HAP-1 (cell line): ENCODE results near the gene WWOX.

ENCODE experiments used
- DNase-seq, 2 experiments: peaks; one replicate each; pipeline ENCODE4 v3.0.0-alpha.2; 2016 to 2020; ENCODE audit warnings: low spot score in 2 of 2
- H3K27me3 ChIP-seq: fragments of 250-450 bp; sonication (Bioruptor Pico); 2 replicates; pipeline ENCODE4 v1.5.1; 2020; ENCODE audit warnings: low read depth, mild to moderate bottlenecking, moderate library complexity
- H3K36me3 ChIP-seq: fragments of 250-450 bp; sonication (Bioruptor Pico); replicated peaks from 2 replicates; pipeline ENCODE4 v1.5.1; 2020; ENCODE audit warnings: mild to moderate bottlenecking
- H3K4me1 ChIP-seq: fragments of 250-450 bp; sonication (Bioruptor Pico); 2 replicates; pipeline ENCODE4 v1.5.1; 2020; ENCODE audit warnings: mild to moderate bottlenecking
- H3K4me3 ChIP-seq: fragments of 250-450 bp; sonication (Bioruptor Pico); 2 replicates; pipeline ENCODE4 v1.5.1; 2020; ENCODE audit warnings: mild to moderate bottlenecking, moderate library complexity
- H3K9me3 ChIP-seq: fragments of 250-450 bp; sonication (Bioruptor Pico); 2 replicates; pipeline ENCODE4 v1.5.1; 2020; ENCODE audit warnings: mild to moderate bottlenecking, moderate library complexity
- in situ Hi-C: fragments of 300-500 bp; cut with MboI; formaldehyde crosslinking; loops from 3 replicates; pipeline ENCODE4 v1.14.3; 2020; ENCODE audit warnings: low sequenced_read_pairs, inconsistent platforms, mixed read lengths

The WWOX gene

GRCh38 chr16:78563905-78564304 is 464.5 kb downstream of the WWOX start:
- H3K4me1 ChIP-seq, result no peaks in the 10 kb centered on the region
- in situ Hi-C loops, result no loop called here
- H3K36me3 ChIP-seq, result no peaks in the 10 kb centered on the region
- no peaks in the 10 kb centered on the region for H3K9me3 ChIP-seq
- no peak for DNase-seq
- H3K27me3 ChIP-seq, result no peaks in the 10 kb centered on the region
- H3K4me3 ChIP-seq, result no peak overlapping the region

- Histone ChIP-seq H3K4me3 (no peak overlapping the region), H3K4me1 (no peaks in the 10 kb centered on the region), H3K27me3 (no peaks in the 10 kb centered on the region), H3K9me3 (no peaks in the 10 kb centered on the region), H3K36me3 (no peaks in the 10 kb centered on the region)
- DNase-seq, result no peak
- in situ Hi-C loops, result no loop called here
These were observed 467.1 kb downstream of the WWOX start for GRCh38 chr16:78566397-78567073.

- DNase-seq, result no peak
- Histone ChIP-seq H3K9me3 (no peaks in the 10 kb centered on the region), H3K4me3 (no peak overlapping the region), H3K36me3 (no peaks in the 10 kb centered on the region), H3K4me1 (no peaks in the 10 kb centered on the region), H3K27me3 (no peaks in the 10 kb centered on the region)
- in situ Hi-C loops, result no loop called here
These were observed 471.1 kb downstream of the WWOX start for GRCh38 chr16:78570399-78571141.

DNA sequence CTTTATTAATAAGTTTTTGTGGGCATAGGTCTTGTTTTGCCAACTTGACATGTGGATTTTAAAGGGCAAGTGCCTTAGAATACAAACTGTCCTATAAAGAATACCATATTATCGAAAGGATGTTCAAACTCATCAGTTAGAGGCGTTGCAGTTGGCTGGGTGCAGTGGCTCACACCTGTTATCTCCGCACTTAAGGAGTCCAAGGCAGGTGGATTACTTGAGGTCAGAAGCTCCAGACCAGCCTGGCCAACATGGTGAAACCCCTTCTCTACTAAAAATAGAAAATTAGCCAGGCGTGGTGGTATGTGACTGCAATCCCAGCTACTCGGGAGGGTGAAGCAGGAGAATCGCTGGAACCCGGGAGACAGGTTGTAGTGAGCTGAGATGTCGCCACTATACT is 472.0 kb downstream of the WWOX start:
- DNase-seq, result no peak
- Histone ChIP-seq H3K27me3 (no peaks in the 10 kb centered on the region), H3K36me3 (no peaks in the 10 kb centered on the region), H3K4me1 (no peaks in the 10 kb centered on the region), H3K4me3 (no peak overlapping the region), H3K9me3 (no peaks in the 10 kb centered on the region)
- in situ Hi-C loops, result no loop called here

DNA sequence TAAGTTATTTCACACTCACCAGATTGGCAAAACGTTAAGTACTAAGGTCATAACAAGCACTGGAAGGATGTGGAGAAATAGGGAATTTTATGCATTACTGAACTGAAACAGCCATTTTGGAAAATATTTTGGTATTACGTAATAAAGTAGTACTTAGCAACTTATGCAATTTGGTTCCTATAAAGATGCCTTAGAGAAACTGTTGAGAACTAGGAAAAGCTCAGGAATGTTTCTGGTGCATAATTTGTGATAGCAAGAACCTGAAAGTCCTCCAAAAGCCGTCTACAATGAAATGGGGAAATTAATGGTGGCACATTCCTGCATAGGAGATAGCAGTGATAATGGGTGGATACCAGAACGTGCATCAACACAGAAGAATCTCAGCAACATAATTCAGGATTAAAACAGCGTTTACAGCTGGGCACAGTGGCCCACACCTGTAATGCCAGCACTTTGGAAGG is 472.5 kb downstream of the WWOX start:
- in situ Hi-C loops, result no loop called here
- H3K9me3 ChIP-seq, result no peaks in the 10 kb centered on the region
- DNase-seq, result no peak

GRCh38 chr16:78574571-78574970 is 475.1 kb downstream of the WWOX start:
- Histone ChIP-seq H3K9me3 (no peaks in the 10 kb centered on the region), H3K27me3 (no peaks in the 10 kb centered on the region), H3K4me1 (no peaks in the 10 kb centered on the region), H3K4me3 (no peak overlapping the region), H3K36me3 (no peaks in the 10 kb centered on the region)
- in situ Hi-C loops, result no loop called here
- no peak for DNase-seq

More for the DNA sequence above, 472.5 kb downstream of the WWOX start:
- H3K36me3 ChIP-seq, result no peaks in the 10 kb centered on the region
- H3K4me1 ChIP-seq, result no peaks in the 10 kb centered on the region
- no peaks in the 10 kb centered on the region for H3K27me3 ChIP-seq
- no peak overlapping the region for H3K4me3 ChIP-seq

DNA sequence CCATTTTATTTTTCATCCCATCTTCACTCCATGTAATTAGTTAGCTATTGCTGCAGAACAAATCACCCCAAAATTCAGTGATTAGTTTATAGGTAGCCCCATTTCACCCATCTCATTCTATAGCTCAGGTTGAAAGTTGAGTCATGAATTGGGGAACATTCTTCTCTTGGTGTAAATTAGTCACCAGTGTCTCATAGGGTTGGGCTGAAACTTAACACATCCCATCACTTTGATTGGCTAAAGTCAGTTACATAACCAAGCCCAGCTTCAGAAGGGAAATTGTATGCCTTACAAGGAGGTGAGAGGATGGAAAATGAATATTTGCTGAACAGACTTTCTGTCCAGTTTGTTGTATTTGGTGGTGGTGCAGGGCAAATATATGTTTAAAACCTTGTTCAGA is 477.5 kb downstream of the WWOX start:
- Histone ChIP-seq H3K4me1 (no peaks in the 10 kb centered on the region), H3K9me3 (no peaks in the 10 kb centered on the region), H3K4me3 (no peak overlapping the region), H3K36me3 (no peaks in the 10 kb centered on the region), H3K27me3 (no peaks in the 10 kb centered on the region)
- in situ Hi-C loops, result no loop called here
- no peak for DNase-seq

DNA sequence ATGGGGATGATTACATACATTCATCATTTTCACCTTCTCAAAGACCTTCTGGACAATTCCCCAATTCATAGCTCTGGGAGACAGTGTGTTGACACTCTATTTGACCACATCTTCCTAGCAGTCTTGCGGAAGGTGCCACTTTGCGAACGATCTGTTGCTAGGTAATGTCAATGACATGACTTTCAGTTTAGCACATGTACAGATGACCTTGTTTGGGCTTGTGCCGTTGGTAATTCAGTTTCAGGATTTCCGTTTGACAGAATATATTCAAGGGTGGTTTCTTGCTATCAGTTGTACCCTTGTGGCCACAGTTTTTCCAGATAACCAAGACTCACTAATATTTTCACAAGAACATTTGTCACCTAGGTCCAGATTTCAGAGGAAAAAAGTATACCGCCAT is 478.2 kb downstream of the WWOX start:
- H3K4me3 ChIP-seq, result no peak overlapping the region

GRCh38 chr16:78579020-78579419 is 479.6 kb downstream of the WWOX start:
- Histone ChIP-seq H3K36me3 (no peaks in the 10 kb centered on the region), H3K4me1 (no peaks in the 10 kb centered on the region), H3K4me3 (no peak overlapping the region), H3K9me3 (no peaks in the 10 kb centered on the region), H3K27me3 (no peaks in the 10 kb centered on the region)
- in situ Hi-C loops, result no loop called here
- DNase-seq, result no peak

More for the DNA sequence above, 478.2 kb downstream of the WWOX start:
- no peaks in the 10 kb centered on the region for H3K9me3 ChIP-seq
- no peaks in the 10 kb centered on the region for H3K36me3 ChIP-seq
- no peaks in the 10 kb centered on the region for H3K4me1 ChIP-seq
- in situ Hi-C loops, result no loop called here
- H3K27me3 ChIP-seq, result no peaks in the 10 kb centered on the region
- no peak for DNase-seq

DNA sequence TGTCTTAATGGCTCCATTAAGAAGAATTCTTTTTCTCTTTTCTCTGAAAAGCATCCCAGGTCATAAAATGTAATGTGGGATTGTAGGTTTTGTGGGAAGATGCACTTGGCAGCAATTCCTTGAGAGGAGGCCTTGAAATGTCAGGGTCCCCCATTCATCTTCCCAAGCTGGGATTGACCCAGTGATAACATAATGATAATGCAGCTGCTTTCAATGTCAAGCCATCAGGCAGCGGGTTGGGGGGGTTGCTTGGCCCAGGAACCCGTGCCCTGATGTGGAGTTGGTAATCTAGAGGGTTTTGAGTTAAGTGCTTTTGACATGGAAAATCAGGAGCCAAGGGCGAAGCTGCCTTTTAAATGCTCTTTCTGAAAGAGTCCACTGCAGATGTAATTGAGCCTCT is 484.0 kb downstream of the WWOX start:
- in situ Hi-C loops, result no loop called here
- H3K36me3 ChIP-seq, result no peaks in the 10 kb centered on the region
- no peak overlapping the region for H3K4me3 ChIP-seq
- DNase-seq, result no peak
- H3K4me1 ChIP-seq, result no peaks in the 10 kb centered on the region
- H3K9me3 ChIP-seq, result no peaks in the 10 kb centered on the region
- H3K27me3 ChIP-seq, result no peaks in the 10 kb centered on the region

GRCh38 chr16:78584213-78584860 is 484.9 kb downstream of the WWOX start:
- H3K4me3 ChIP-seq, result no peak overlapping the region
- no peaks in the 10 kb centered on the region for H3K9me3 ChIP-seq
- in situ Hi-C loops, result no loop called here
- no peak for DNase-seq
- no peaks in the 10 kb centered on the region for H3K4me1 ChIP-seq
- H3K36me3 ChIP-seq, result no peaks in the 10 kb centered on the region
- H3K27me3 ChIP-seq, result no peaks in the 10 kb centered on the region

- H3K4me1 ChIP-seq, result no peaks in the 10 kb centered on the region
- in situ Hi-C loops, result no loop called here
- H3K27me3 ChIP-seq, result no peaks in the 10 kb centered on the region
- no peak for DNase-seq
- no peaks in the 10 kb centered on the region for H3K9me3 ChIP-seq
- H3K4me3 ChIP-seq, result no peak overlapping the region
- H3K36me3 ChIP-seq, result no peaks in the 10 kb centered on the region
These were observed 485.5 kb downstream of the WWOX start for GRCh38 chr16:78584991-78585390.

GRCh38 chr16:78589331-78589730 is 489.9 kb downstream of the WWOX start:
- Histone ChIP-seq H3K27me3 (no peaks in the 10 kb centered on the region), H3K4me3 (no peak overlapping the region), H3K4me1 (no peaks in the 10 kb centered on the region), H3K36me3 (no peaks in the 10 kb centered on the region), H3K9me3 (no peaks in the 10 kb centered on the region)
- in situ Hi-C loops, result no loop called here
- DNase-seq, result no peak

GRCh38 chr16:78591682-78592103 is 492.2 kb downstream of the WWOX start:
- in situ Hi-C loops, result no loop called here
- Histone ChIP-seq H3K4me3 (no peak overlapping the region), H3K27me3 (no peaks in the 10 kb centered on the region), H3K4me1 (no peaks in the 10 kb centered on the region), H3K36me3 (no peaks in the 10 kb centered on the region), H3K9me3 (no peaks in the 10 kb centered on the region)
- no peak for DNase-seq
